T-helper 22 cell (primary cell): ENCODE measurements around the gene MYOF.
"Not testable (repeated sequence)": the region's sequence is repeated elsewhere in the genome, so short reads cannot be mapped to it uniquely, and the experiment has no call there.

Experiments used
- DNase-seq: peaks from one replicate; pipeline ENCODE4 v3.0.0-alpha.2; 2020; ENCODE audit warnings: low read depth

The MYOF gene

GRCh38 chr10:93344691-93345090 lies 137.4 kb downstream of the MYOF start:
- DNase-seq: no peak

- DNase-seq: no peak
These were observed 139.2 kb downstream of the MYOF start for GRCh38 chr10:93342921-93343320.

- no peak for DNase-seq
These were observed 139.8 kb downstream of the MYOF start for GRCh38 chr10:93342366-93342765.

- no peak for DNase-seq
These were observed 144.8 kb downstream of the MYOF start for GRCh38 chr10:93337309-93337721.

GRCh38 chr10:93336678-93337077 lies 145.5 kb downstream of the MYOF start:
- DNase-seq: no peak

GRCh38 chr10:93336110-93336509 lies 146.0 kb downstream of the MYOF start:
- no peak for DNase-seq

- no peak for DNase-seq
These were observed 147.2 kb downstream of the MYOF start for GRCh38 chr10:93334901-93335327.

- no peak for DNase-seq
These were observed 148.0 kb downstream of the MYOF start for GRCh38 chr10:93334181-93334580.

GRCh38 chr10:93333278-93333978 lies 148.7 kb downstream of the MYOF start:
- DNase-seq: no peak

- DNase-seq: no peak
These were observed 151.3 kb downstream of the MYOF start for GRCh38 chr10:93330824-93331223.

GRCh38 chr10:93319896-93320295 lies 162.2 kb downstream of the MYOF start:
- DNase-seq: no peak

- DNase-seq: no peak
These were observed 163.0 kb downstream of the MYOF start for GRCh38 chr10:93319096-93319495.

GRCh38 chr10:93315246-93315645 lies 166.9 kb downstream of the MYOF start:
- no peak for DNase-seq

- not testable (repeated sequence) for DNase-seq
These were observed 167.5 kb downstream of the MYOF start for GRCh38 chr10:93314656-93315055.

- DNase-seq: no peak
These were observed 168.3 kb downstream of the MYOF start for GRCh38 chr10:93313798-93314197.

GRCh38 chr10:93309062-93309461 lies 173.1 kb downstream of the MYOF start:
- no peak for DNase-seq

- DNase-seq: no peak
These were observed 177.0 kb downstream of the MYOF start for GRCh38 chr10:93305122-93305521.

- no peak for DNase-seq
These were observed 181.2 kb downstream of the MYOF start for GRCh38 chr10:93300981-93301380.

GRCh38 chr10:93300288-93300917 lies 181.7 kb downstream of the MYOF start:
- no peak for DNase-seq

- no peak for DNase-seq
These were observed 182.4 kb downstream of the MYOF start for GRCh38 chr10:93299606-93300287.

GRCh38 chr10:93299195-93299594 lies 182.9 kb downstream of the MYOF start:
- no peak for DNase-seq

GRCh38 chr10:93296151-93296550 lies 186.0 kb downstream of the MYOF start:
- DNase-seq: no peak

- DNase-seq: no peak
These were observed 188.1 kb downstream of the MYOF start for GRCh38 chr10:93293999-93294398.
